ENCODE results near the gene FRG1. TPM values are rescaled to one million over a fixed set of nuclear protein-coding genes. Genes with fewer than 3 reads are reported as not detected.

FRG1 gene
- total and polyA plus RNA-seq, 2 donors (not counting 3 experiments of a cell fraction or from before 2014, with no cell fraction given): 7.5 to 36.1 TPM

GRCh38 chr4:189973646-189974045, 33.0 kb downstream of the FRG1 start:
- Histone ChIP-seq H3K27ac (ENCODE audit: insufficient read depth, low read depth, low read length) (no peak overlapping the region), H3K4me1 (ENCODE audit: control insufficient read depth, extremely low read depth, insufficient read depth, low read length) (no peaks in the 10 kb centered on the region), H4K20me1 (replicated peaks; ENCODE audit: control insufficient read depth, extremely low read depth, insufficient read depth, low read length) (no peaks in the 10 kb centered on the region), H3K4me3 (replicated peaks in 1 of 3; ENCODE audit: insufficient read depth in 1 of 3, low read depth in 1 of 3, low read length in 3 of 3) (no peak overlapping the region), H3K9ac (replicated peaks; ENCODE audit: extremely low read depth, insufficient read depth, low read length) (no peak overlapping the region), H3K4me2 (ENCODE audit: insufficient read depth, low read length) (no peak overlapping the region), H2AFZ (ENCODE audit: low read depth, low read length) (no peak overlapping the region), H3K79me2 (ENCODE audit: control insufficient read depth, insufficient read depth, low read length) (no peaks in the 10 kb centered on the region), H3K36me3 (ENCODE audit: control insufficient read depth in 2 of 2, extremely low read depth in 1 of 2, insufficient read depth in 2 of 2, low read length in 2 of 2) (no peaks in the 10 kb centered on the region), H3K9me1 (replicated peaks; ENCODE audit: control insufficient read depth, extremely low read depth, insufficient read depth, low read length) (no peaks in the 10 kb centered on the region), H3K9me3 (replicated peaks; ENCODE audit: control insufficient read depth, insufficient read depth, low read length) (no peaks in the 10 kb centered on the region), H3K27me3 (ENCODE audit: control insufficient read depth in 2 of 2, insufficient read depth in 2 of 2, low read length in 2 of 2) (no peaks in the 10 kb centered on the region)
- ChIA-PET POLR2A (no interaction called here), CTCF (interaction anchor here (1.0 to 1.2 kb wide), 3 partner anchors 8 to 138 kb away, joined by 3 read pairs; no protein-coding TSS in a partner anchor)
- dilution Hi-C loops (cut with MboI; ENCODE audit: extremely low pct_ligation_motif_present, low sequenced_read_pairs) (no loop called here), intact Hi-C loops (cut with micrococcal nuclease) (no loop called here)
- DNase-seq (ENCODE audit: low read depth, low spot score) (no peak), FAIRE-seq (no peak)
- TF ChIP-seq MAX (IDR thresholded peaks at IDR 0.05; ENCODE audit: insufficient read depth, insufficient read length) (no peak), MYC (IDR thresholded peaks at IDR 0.05; ENCODE audit: low read depth, low read length) (no peak), POLR2A (IDR thresholded peaks at IDR 0.05; ENCODE audit: low read depth, low read length) (no peak), FOS (IDR thresholded peaks at IDR 0.05; ENCODE audit: borderline replicate concordance, insufficient read depth, low read length) (no peak), EZH2 (IDR thresholded peaks at IDR 0.05; ENCODE audit: borderline replicate concordance, low read depth, low read length, severe bottlenecking) (no peak), POLR2AphosphoS5 (IDR thresholded peaks at IDR 0.05; ENCODE audit: insufficient read depth, low read depth, low read length) (no peak), JUN (IDR thresholded peaks at IDR 0.05; ENCODE audit: borderline replicate concordance, insufficient read depth, insufficient read length, low read depth) (no peak), GATA2 (IDR thresholded peaks at IDR 0.05; ENCODE audit: insufficient read depth, insufficient read length, low read depth, low read length) (no peak)
- TF ChIP-seq, protein P1, sequence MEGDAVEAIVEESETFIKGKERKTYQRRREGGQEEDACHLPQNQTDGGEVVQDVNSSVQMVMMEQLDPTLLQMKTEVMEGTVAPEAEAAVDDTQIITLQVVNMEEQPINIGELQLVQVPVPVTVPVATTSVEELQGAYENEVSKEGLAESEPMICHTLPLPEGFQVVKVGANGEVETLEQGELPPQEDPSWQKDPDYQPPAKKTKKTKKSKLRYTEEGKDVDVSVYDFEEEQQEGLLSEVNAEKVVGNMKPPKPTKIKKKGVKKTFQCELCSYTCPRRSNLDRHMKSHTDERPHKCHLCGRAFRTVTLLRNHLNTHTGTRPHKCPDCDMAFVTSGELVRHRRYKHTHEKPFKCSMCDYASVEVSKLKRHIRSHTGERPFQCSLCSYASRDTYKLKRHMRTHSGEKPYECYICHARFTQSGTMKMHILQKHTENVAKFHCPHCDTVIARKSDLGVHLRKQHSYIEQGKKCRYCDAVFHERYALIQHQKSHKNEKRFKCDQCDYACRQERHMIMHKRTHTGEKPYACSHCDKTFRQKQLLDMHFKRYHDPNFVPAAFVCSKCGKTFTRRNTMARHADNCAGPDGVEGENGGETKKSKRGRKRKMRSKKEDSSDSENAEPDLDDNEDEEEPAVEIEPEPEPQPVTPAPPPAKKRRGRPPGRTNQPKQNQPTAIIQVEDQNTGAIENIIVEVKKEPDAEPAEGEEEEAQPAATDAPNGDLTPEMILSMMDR (IDR thresholded peaks at IDR 0.05; ENCODE audit: extremely low read depth in 1 of 2, insufficient read depth in 1 of 2, low read depth in 1 of 2, low read length in 2 of 2): no peak
- no TSS peak for BruUV-seq (replicated peaks)

All from endothelial cell of umbilical vein (primary cell).